ENCODE measurements around the gene SAP25.
A peak's percentile ranks its signal among the peaks of the same experiment; 100 is the strongest.

Gene SAP25

DNA sequence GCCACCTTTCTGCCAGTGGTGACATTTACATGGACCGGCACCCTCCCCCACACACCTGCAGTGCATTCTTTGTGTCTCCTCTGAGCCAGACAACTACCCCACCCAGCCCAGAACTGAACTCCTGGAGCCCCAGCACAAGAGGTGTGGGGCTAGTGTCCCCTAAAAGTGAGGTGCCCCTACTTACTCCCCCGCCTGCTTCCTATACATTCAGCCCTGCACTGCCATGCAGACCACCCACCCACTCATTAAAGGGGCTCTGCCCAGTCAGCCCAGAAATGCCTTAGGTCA is 1.9 kb downstream of the SAP25 start:
- TF ChIP-seq, protein P1, sequence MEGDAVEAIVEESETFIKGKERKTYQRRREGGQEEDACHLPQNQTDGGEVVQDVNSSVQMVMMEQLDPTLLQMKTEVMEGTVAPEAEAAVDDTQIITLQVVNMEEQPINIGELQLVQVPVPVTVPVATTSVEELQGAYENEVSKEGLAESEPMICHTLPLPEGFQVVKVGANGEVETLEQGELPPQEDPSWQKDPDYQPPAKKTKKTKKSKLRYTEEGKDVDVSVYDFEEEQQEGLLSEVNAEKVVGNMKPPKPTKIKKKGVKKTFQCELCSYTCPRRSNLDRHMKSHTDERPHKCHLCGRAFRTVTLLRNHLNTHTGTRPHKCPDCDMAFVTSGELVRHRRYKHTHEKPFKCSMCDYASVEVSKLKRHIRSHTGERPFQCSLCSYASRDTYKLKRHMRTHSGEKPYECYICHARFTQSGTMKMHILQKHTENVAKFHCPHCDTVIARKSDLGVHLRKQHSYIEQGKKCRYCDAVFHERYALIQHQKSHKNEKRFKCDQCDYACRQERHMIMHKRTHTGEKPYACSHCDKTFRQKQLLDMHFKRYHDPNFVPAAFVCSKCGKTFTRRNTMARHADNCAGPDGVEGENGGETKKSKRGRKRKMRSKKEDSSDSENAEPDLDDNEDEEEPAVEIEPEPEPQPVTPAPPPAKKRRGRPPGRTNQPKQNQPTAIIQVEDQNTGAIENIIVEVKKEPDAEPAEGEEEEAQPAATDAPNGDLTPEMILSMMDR (IDR thresholded peaks at IDR 0.05; ENCODE audit: low read depth, low read length), result no peak
- H3K9me3 ChIP-seq (ENCODE audit: severe bottlenecking), result no peaks in the 10 kb centered on the region
- H3K36me3 ChIP-seq, result peaks cover 19% of the 10 kb centered on the region
- no peak overlapping the region for H3K4me3 ChIP-seq (ENCODE audit: low read depth, low read length)
- no peak overlapping the region for H3K27ac ChIP-seq
- no peak for DNase-seq
- H3K27me3 ChIP-seq (ENCODE audit: insufficient read depth, low read depth, severe bottlenecking), result no peaks in the 10 kb centered on the region

DNA sequence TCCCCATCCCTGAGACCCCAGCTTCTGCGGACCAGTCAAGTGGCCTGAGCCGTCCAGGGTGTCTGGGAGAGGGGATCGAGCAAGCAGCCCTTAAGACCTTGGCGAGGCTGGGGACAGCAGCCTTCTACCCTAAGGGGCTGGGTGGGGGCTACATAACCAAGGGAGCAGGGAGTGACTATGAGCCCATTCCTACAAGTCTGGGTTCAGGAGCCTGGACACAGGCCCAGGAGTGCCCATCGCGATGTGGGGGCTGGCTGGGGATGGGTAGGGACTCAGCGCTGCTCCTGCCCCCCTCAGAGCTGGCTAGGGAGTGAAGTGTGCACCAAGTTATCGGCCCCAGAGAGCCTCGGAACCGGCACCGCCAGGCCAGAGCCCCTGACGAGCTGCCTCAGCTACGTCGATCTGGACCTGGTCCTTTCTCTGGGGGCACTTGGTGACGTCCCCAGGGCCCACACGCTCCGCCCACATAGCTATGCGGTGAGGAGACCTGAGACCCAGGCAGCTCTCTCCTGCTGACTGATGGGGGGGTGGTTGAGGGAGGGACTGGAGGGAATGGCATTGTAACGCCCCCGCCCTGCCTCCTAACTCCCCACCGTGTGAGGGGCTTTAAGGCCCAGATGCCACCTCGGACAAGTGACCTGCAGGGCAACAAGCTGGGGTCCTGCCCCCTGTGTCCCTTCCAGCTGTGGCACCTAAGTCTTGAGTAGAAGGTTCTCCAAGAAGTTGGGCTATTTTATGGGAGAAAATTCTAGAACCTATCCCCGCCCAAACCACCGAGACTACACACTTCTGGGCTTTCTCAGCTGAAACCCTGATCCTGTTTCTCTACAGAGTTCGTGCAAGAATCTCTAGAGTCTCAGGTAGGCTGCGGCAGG is 2.5 kb downstream of the SAP25 start:
- DNase-seq, result no peak
- no peaks in the 10 kb centered on the region for H3K9me3 ChIP-seq (ENCODE audit: severe bottlenecking)
- TF ChIP-seq, protein P1 (IDR thresholded peaks at IDR 0.05; ENCODE audit: low read depth, low read length), result no peak
- H3K27me3 ChIP-seq (ENCODE audit: insufficient read depth, low read depth, severe bottlenecking), result no peaks in the 10 kb centered on the region
- no peak overlapping the region for H3K27ac ChIP-seq
- no peak overlapping the region; the same call in 1 of the 2 replicates for H3K4me3 ChIP-seq (ENCODE audit: low read depth, low read length)
- H3K36me3 ChIP-seq, result peaks cover 13% of the 10 kb centered on the region

DNA sequence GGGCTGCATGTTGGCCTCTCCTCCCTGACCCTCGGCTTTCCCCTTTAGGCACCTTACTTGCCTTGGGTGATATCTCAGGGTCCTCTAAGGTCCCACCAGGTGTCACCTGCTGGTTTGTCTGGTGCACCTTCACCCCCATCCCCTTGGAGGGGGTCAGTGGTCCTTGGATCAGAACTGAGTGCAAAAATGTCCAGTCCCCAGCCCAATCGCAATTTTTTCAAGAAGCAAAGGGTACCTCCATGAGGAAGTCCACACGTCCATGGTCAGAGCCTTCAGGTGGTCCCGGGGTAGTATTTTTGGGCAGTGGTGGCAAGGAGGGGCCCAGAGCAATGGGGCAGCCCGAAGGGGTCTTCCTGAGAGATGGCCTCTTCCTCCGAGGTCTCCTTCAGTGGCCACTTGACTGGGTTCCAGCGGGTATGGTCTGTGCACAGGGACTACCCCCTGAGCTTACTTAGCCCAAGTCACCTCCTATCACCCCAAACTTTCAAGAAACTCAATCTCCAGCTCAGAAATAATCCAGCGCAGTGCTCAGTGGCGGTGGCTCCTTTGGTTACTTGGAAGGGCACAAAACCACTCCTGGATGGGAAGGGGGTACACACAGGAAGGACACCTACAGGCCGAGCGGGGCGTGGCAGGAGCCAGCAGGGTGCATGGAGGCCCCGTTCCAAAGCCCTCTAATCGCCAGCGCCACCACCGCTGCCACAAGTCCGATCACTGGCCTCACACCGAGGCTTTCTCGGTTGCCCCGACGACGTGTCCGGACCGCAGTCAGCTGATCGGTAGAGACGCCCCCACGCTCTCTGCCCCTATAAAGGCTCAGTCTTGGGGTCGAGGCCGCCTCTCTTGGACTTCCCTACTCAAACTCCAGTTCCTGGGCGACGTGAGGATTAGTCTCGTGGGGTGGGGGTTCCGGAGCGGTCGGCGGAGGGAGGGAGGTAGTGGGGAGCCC is 4.5 kb downstream of the SAP25 start:
- peak overlapping the region; percentile 63 for H3K27ac ChIP-seq
- no peaks in the 10 kb centered on the region; the same call in none of the 2 replicates for H3K36me3 ChIP-seq
- H3K4me3 ChIP-seq (ENCODE audit: low read depth, low read length), result peak overlapping the region; percentile 46
- DNase-seq, result peak; percentile 89
- TF ChIP-seq, protein P1 (IDR thresholded peaks at IDR 0.05; ENCODE audit: low read depth, low read length), result peak; percentile 81
- H3K27me3 ChIP-seq (ENCODE audit: insufficient read depth, low read depth, severe bottlenecking), result no peaks in the 10 kb centered on the region
- no peaks in the 10 kb centered on the region for H3K9me3 ChIP-seq (ENCODE audit: severe bottlenecking)

DNA sequence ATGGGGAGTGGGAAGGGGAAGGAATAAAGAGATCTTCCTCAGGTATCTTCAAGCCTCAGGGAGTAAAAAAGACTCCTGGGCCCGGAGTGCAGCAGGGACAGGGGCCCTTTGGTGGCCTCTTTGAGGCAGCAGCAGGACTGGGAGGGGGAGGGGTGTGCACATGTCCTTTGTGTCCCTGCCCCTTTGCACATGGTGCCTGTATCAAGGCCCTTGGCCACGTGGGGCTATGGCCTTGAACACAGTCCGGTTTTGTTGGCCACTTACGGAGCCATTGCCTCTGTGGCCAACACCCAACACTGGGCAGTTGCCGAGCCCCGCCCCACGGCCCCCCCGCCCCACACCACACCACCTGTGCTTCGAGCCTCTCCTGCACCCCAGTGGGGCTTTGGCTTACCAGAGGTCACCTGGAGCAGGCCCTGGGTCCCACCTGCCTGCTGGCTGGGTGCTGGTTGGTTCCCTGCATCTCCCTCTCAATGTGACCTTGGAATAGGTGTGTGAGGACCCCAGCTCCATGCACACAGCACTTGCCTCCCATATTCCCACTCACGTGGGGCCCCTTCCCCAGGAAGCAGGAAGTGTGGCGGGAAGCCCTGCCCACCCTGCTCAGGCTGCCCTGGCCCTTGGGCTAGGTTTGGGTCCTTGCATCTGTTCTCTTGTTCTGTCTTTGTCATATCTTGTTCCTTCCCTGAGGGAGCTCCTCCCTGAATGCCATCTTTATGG is 5.4 kb downstream of the SAP25 start:
- Histone ChIP-seq H3K4me3 (ENCODE audit: low read depth, low read length) (no peak overlapping the region), H3K27ac (no peak overlapping the region; the same call in 1 of the 2 replicates), H3K36me3 (no peaks in the 10 kb centered on the region; the same call in 1 of the 2 replicates), H3K9me3 (ENCODE audit: severe bottlenecking) (no peaks in the 10 kb centered on the region), H3K27me3 (ENCODE audit: insufficient read depth, low read depth, severe bottlenecking) (no peaks in the 10 kb centered on the region)
- peak; percentile 41 for DNase-seq
- TF ChIP-seq, protein P1 (IDR thresholded peaks at IDR 0.05; ENCODE audit: low read depth, low read length), result no peak

DNA sequence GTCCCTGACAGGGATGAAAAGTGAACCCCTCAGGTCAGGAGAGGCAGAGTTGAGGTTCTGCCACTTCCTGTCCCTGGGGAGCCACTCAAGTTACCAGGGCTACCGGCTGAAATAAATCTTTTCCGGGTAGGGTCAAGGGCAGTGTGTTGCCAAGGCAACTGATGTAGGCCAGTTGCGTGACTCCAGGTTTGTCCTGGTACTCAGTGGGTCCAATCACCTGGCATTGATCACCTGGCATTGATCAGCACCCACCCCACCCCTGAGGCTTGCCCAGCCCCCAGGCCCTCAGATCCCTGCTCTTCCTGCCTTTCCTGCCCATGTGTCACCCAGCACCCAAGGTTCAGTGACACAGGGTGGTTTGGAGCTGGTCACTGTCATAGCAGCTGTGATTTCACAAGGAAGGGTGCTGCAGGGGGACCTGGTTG is 5.9 kb downstream of the SAP25 start:
- TF ChIP-seq, protein P1 (IDR thresholded peaks at IDR 0.05; ENCODE audit: low read depth, low read length), result no peak
- Histone ChIP-seq H3K9me3 (ENCODE audit: severe bottlenecking) (no peaks in the 10 kb centered on the region), H3K4me3 (ENCODE audit: low read depth, low read length) (no peak overlapping the region), H3K36me3 (peaks cover 2% of the 10 kb centered on the region; the same call in 1 of the 2 replicates), H3K27ac (peak overlapping the region; percentile 58), H3K27me3 (ENCODE audit: insufficient read depth, low read depth, severe bottlenecking) (no peaks in the 10 kb centered on the region)
- DNase-seq, result no peak
